Psoas muscle (tissue), 8 donors: ENCODE data around the gene RPL19. TPM values are rescaled to one million over a fixed set of nuclear protein-coding genes. Genes with fewer than 3 reads are reported as not detected.

Experiments used
- ATAC-seq, 4 donors: fragments of 200-7000 bp; cut with Tn5 transposase; one replicate each; pipeline ENCODE4 v1.9.1; 2020; ENCODE audit warnings: moderate library complexity in 3 of 4, mild to moderate bottlenecking in 2 of 4
- DNase-seq, 2 donors: peaks; one replicate each; pipeline ENCODE4 v3.0.0-alpha.2; 2020
- H3K27ac ChIP-seq: fragments of 200-600 bp; one replicate; pipeline ENCODE4 v1.8.0; 2022
- H3K27me3 ChIP-seq, 3 donors: fragments of 200-600 bp in 1 of 3; one replicate each; pipeline versions ENCODE4 v1.6.1 to v1.8.0; 2013 to 2022; ENCODE audit warnings: low read length in 2 of 3, mild to moderate bottlenecking in 2 of 3, moderate library complexity in 1 of 3; ENCODE audit not compliant: insufficient read depth in 3 of 3
- H3K36me3 ChIP-seq, 2 donors: fragments of 200-600 bp in 1 of 2; one replicate each; pipeline versions ENCODE4 v1.6.1 to v1.8.0; 2013 to 2022; ENCODE audit warnings: low read depth in 1 of 2, mild to moderate bottlenecking in 1 of 2, moderate library complexity in 1 of 2; ENCODE audit not compliant: insufficient read depth in 1 of 2
- H3K4me1 ChIP-seq: fragments of 200-600 bp; one replicate; pipeline ENCODE4 v1.8.0; 2022
- H3K4me3 ChIP-seq: fragments of 200-600 bp; one replicate; pipeline ENCODE4 v1.8.0; 2022; ENCODE audit warnings: mild to moderate bottlenecking
- H3K9me3 ChIP-seq: fragments of 200-600 bp; one replicate; pipeline ENCODE4 v1.8.0; 2022
- WGBS, 3 donors: extraction: QIAGEN DNeasy Blood & Tissue Kit; methylation state at CpG; one replicate each; pipeline versions ENCODE4 v1.1.6 to v1.1.7; 2013; 5-methylcytosine and 5-hydroxymethylcytosine counted together
- intact Hi-C, 2 donors: fragments of 100-400 bp; cut with DNase I; formaldehyde crosslinking; loops; one replicate each; pipeline versions ENCODE4 v1.11.0 to v1.14.2; 2022
- polyA plus RNA-seq, 3 donors: library from polyadenylated mRNA; stranded (reverse); fragments of 200-250 nt; gene quantifications; one replicate each; pipeline ENCODE4 v1.2.3, GENCODE V29; 2013
- total RNA-seq, 4 donors: library from RNA; stranded (reverse); fragmentation: NEBNext Ultra II Directional in 2 of 4; extraction: Animal tissue kit (Norgen Biotek cat#: 25700) in 2 of 4; gene quantifications; one replicate each; pipeline versions ENCODE4 v1.2.1 to v1.2.4, GENCODE V29; 2021 to 2023
- TF ChIP-seq, protein P1 (sequence below): fragments of 200-600 bp; IDR thresholded peaks from one replicate; pipeline ENCODE4 v1.8.0; 2022; ENCODE audit warnings: antibody characterized with exemption
- donor health status: healthy with polysubstance abuse.
- donor health status: DM: no; HTN: no; CAD: no; lungs with moderate emphysema.
- donor health status: Bipolar disorder and iron deficiency.
- donor health status: healthy.
- donor health status: DM: yes; HTN: yes; CAD: no.
- donor health status: DM: no; HTN: no; CAD: no.
- donor health status: DM: no; HTN: no; CAD: no.
- donor health status: DM: yes; HTN: yes; CAD: no.

Gene RPL19
- total and polyA plus RNA-seq, 7 donors, result 1,146 to 3,039 (median 1,520) TPM

- intact Hi-C loops, result loop anchor here (2.0 to 10.0 kb wide), 6 partner anchors 83 to 400 kb away; partner anchors contain the start of gene PSMB3 (in 1 of the 2)
- no peaks in the 10 kb centered on the region for H3K36me3 ChIP-seq
- TF ChIP-seq, protein P1, sequence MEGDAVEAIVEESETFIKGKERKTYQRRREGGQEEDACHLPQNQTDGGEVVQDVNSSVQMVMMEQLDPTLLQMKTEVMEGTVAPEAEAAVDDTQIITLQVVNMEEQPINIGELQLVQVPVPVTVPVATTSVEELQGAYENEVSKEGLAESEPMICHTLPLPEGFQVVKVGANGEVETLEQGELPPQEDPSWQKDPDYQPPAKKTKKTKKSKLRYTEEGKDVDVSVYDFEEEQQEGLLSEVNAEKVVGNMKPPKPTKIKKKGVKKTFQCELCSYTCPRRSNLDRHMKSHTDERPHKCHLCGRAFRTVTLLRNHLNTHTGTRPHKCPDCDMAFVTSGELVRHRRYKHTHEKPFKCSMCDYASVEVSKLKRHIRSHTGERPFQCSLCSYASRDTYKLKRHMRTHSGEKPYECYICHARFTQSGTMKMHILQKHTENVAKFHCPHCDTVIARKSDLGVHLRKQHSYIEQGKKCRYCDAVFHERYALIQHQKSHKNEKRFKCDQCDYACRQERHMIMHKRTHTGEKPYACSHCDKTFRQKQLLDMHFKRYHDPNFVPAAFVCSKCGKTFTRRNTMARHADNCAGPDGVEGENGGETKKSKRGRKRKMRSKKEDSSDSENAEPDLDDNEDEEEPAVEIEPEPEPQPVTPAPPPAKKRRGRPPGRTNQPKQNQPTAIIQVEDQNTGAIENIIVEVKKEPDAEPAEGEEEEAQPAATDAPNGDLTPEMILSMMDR, result no peak
- H3K27ac ChIP-seq, result peak overlapping the region; percentile 81
- ATAC-seq (no peak), DNase-seq (peak in 1 of 2 donors; percentile 60)
- peak overlapping the region; percentile 84 for H3K4me3 ChIP-seq
- WGBS, 3 donors, result 16 to 23% (median 18%) methylated on average over 24 to 25 of the region's 25 CpGs
- no peaks in the 10 kb centered on the region for H3K9me3 ChIP-seq
- H3K27me3 ChIP-seq, result peaks cover 0 to 21% (median 6%) of the 10 kb centered on the region in 3 donors
- H3K4me1 ChIP-seq, result peaks cover 6% of the 10 kb centered on the region
Measured at GRCh38 chr17:39151943-39152818, 47.9 kb upstream of the RPL19 start.

GRCh38 chr17:39153599-39154051, 46.5 kb upstream of the RPL19 start:
- H3K36me3 ChIP-seq, result no peaks in the 10 kb centered on the region
- DNase-seq (peak; percentile 85 to 95), ATAC-seq (peak; percentile 82 to 90 (median 84))
- TF ChIP-seq, protein P1, result peak; percentile 5
- no peaks in the 10 kb centered on the region for H3K9me3 ChIP-seq
- 0 to 1% (median 0%) methylated on average over 16 of the region's 16 CpGs for WGBS, 3 donors
- H3K27me3 ChIP-seq, result peaks cover 0 to 21% (median 6%) of the 10 kb centered on the region in 3 donors
- peak overlapping the region; percentile 81 for H3K27ac ChIP-seq
- intact Hi-C loops, result loop anchor here (1.0 to 10.0 kb wide), 7 partner anchors 85 to 401 kb away; partner anchors contain the start of gene PSMB3 (in 1 of the 2)
- H3K4me3 ChIP-seq, result peak overlapping the region; percentile 84
- peaks cover 6% of the 10 kb centered on the region for H3K4me1 ChIP-seq

GRCh38 chr17:39155654-39156053, 44.4 kb upstream of the RPL19 start:
- 38 to 39% (median 38%) methylated on average over 2 of the region's 2 CpGs for WGBS, 3 donors
- intact Hi-C loops, result loop anchor here in 1 of 2 donors (10.0 kb wide), 1 partner anchor 291 kb away; no protein-coding TSS in a partner anchor
- TF ChIP-seq, protein P1, result no peak
- H3K9me3 ChIP-seq, result no peaks in the 10 kb centered on the region
- H3K4me1 ChIP-seq, result peaks cover 6% of the 10 kb centered on the region
- H3K4me3 ChIP-seq, result no peak overlapping the region
- DNase-seq, result no peak
- no peak overlapping the region for H3K27ac ChIP-seq
- H3K36me3 ChIP-seq, result no peaks in the 10 kb centered on the region
- no peak for ATAC-seq
- H3K27me3 ChIP-seq, result peaks cover 0 to 12% (median 6%) of the 10 kb centered on the region in 3 donors

DNA sequence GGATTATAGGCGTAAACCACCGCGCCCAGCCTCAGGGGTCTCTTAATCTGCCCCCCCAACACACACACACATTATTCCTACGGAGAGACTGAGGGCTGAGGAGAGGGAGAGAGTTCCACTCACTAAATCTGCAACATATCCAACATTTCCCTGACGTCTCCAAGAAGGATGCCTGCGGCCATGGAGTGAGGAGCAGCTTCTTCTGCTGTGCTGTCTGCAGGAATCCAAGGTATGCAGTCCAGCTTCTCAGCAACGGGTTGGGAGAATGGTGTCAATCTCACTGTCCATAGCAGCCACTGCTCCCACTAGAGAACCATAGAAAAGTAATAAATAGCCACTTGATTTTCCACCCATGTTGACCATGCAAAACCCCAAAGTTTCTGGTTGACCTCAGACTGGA, 43.6 kb upstream of the RPL19 start:
- WGBS, 3 donors, result 60 to 66% (median 63%) methylated on average over 7 of the region's 7 CpGs

More for the DNA sequence above, 43.6 kb upstream of the RPL19 start:
- TF ChIP-seq, protein P1, result no peak
- no peak overlapping the region for H3K27ac ChIP-seq
- peaks cover 6% of the 10 kb centered on the region for H3K4me1 ChIP-seq
- H3K4me3 ChIP-seq, result no peak overlapping the region
- H3K27me3 ChIP-seq, result peaks cover 0 to 4% (median 0%) of the 10 kb centered on the region in 3 donors
- intact Hi-C loops, result loop anchor here in 1 of 2 donors (10.0 kb wide), 1 partner anchor 292 kb away; no protein-coding TSS in a partner anchor
- H3K9me3 ChIP-seq, result no peaks in the 10 kb centered on the region
- H3K36me3 ChIP-seq, result no peaks in the 10 kb centered on the region
- ATAC-seq (no peak), DNase-seq (no peak)
